HG03060 (cell line): ENCODE data around the gene CACNA2D3.
"Not testable (repeated sequence)": the region's sequence is repeated elsewhere in the genome, so short reads cannot be mapped to it uniquely, and the experiment has no call there.

Experiments
- ATAC-seq: cut with Tn5 transposase; IDR thresholded peaks from one replicate; pipeline ENCODE4 v1.9.1; 2021; ENCODE audit warnings: low read depth, moderate number of reproducible peaks; ENCODE audit not compliant: unreplicated experiment

CACNA2D3 gene

GRCh38 chr3:54965746-54966145 lies 843.4 kb downstream of the CACNA2D3 start:
- ATAC-seq: no peak

GRCh38 chr3:54966979-54967378 lies 844.6 kb downstream of the CACNA2D3 start:
- no peak for ATAC-seq

DNA sequence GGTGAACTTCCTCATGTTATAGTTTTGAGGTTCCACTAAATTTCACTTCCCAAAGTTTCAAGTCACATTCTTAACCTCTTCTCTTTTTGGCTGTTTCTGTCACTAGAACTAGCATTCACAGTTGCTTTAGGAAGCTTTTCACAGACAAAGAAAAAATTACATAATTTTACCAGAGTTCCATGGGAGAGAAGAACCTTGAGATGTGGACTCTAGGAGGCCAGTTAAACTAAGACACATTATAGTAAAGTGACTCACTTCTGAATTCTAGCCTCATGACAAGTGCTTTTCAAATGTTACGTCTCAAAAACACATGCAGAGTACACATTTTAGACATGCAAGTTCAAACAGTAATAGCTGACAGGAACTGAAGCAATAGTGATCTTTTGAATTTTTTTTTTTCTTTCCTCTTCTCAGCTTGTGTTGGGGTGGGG lies 845.4 kb downstream of the CACNA2D3 start:
- ATAC-seq: no peak

- no peak for ATAC-seq
These were observed 846.3 kb downstream of the CACNA2D3 start for GRCh38 chr3:54968546-54969172.

DNA sequence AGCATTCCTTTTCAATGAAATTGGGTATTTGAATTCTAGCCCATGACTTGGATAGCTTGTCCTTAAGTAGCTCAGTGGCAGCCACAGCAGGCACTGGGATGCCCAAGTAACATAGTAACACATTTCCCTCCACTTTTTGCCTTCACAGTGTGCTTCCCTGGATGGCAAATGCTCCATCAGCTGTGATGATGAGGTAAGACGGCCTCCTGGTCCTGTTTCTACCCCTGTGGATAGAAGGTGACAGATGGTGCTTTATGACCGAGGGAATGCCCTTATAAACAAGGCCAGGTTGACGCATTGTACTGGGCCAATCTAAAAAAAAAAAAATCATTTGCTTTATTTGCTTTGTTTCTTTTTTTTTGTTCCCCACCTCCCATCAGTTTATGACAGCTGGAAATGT lies 847.3 kb downstream of the CACNA2D3 start:
- no peak for ATAC-seq

DNA sequence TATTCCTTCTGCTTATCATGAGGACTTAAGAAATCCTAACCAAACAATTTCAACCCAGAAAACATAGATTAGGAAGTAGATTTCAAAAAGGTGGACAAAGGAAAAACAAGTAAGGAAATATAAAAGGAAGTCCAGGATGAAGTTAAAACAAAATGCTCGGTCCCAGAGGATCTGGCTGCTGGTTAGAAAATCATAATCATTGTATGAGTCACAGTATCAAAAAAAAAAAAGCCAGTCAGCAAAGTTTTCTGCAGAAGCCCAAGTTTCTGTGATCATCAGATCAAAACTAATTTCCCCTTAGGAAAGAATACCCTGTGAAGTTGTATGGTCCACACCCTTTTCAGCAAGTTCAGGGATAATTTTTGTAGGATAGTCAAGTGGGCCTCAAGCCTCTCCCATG lies 848.5 kb downstream of the CACNA2D3 start:
- no peak for ATAC-seq

- no peak for ATAC-seq
These were observed 855.1 kb downstream of the CACNA2D3 start for GRCh38 chr3:54977439-54977838.

DNA sequence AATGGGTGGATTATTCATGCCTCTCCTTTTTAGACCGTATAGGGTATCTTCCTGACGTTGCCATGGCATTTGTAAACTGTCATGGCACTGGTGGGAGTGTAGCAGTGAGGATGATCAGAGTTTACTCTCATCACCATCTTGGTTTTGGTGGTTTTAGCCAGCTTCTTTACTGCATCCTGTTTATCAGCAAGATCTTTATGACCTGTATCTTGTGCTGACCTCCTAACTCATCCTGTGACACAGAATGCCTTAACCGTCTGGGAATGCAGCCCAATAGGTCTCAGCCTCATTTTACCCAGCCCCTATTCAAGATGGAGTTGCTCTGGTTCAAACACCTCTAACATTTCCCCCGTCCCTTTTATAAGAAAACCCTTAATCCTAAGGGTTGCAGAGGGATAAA lies 855.6 kb downstream of the CACNA2D3 start:
- ATAC-seq: not testable (repeated sequence)

DNA sequence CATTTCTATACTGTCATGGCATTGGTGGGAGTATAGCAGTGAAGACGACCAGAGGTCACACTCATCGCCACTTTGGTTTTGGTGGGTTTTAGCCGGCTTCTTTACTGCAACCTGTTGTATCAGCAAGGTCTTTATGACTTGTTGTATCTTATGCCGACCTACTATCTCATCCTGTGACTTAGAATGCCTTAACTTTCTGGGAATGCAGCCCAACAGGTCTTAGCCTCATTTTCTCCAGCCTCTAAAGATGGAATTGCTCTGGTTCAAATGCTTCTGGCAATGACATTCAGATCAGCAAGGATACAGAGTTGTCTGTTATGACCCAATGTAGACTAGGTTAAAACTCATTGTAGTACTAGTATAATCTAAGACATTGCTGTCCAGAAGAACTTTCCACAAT lies 860.5 kb downstream of the CACNA2D3 start:
- ATAC-seq: no peak

DNA sequence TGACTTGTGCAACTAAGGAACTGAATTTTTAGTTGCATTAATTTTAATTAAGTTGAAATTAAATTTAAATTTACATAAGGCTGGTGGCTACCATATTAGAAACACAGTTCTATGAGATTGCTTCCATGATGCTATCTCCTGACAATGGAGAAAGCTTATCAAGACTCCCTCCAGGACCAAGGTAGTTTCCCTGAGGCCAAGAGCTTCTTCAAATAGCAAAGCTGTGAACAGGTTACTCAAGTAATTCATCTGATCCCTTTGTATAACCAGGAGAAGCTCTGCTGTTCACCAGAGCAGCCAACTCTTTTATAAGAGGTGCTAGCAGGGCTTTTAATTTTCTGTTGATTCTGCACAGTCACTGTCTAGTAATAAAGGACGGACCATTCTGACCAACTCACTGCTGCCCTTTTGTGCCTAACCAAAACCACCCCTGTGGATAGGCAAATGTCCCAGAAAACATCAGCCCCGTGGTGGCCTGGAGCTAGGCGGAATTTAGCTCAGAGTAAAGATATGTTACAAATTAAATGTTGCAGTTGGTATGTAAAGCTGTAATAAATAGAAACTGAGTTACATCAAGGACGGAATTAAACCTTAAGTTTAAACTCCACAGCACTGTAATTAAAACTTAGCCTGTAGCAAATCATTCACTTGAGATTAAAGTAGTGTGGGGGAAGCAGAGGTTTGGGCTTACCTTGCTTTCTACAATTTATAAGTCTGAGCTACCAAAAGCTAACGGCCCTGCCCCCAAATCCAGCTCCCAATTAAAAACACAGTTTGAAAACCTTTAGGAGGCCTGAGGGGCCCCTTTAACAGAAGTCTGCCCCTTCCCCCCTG lies 861.1 kb downstream of the CACNA2D3 start:
- ATAC-seq: no peak

GRCh38 chr3:54985856-54986255 lies 863.5 kb downstream of the CACNA2D3 start:
- no peak for ATAC-seq

- ATAC-seq: no peak
These were observed 863.9 kb downstream of the CACNA2D3 start for GRCh38 chr3:54986294-54986693.

GRCh38 chr3:54987719-54988118 lies 865.4 kb downstream of the CACNA2D3 start:
- no peak for ATAC-seq

DNA sequence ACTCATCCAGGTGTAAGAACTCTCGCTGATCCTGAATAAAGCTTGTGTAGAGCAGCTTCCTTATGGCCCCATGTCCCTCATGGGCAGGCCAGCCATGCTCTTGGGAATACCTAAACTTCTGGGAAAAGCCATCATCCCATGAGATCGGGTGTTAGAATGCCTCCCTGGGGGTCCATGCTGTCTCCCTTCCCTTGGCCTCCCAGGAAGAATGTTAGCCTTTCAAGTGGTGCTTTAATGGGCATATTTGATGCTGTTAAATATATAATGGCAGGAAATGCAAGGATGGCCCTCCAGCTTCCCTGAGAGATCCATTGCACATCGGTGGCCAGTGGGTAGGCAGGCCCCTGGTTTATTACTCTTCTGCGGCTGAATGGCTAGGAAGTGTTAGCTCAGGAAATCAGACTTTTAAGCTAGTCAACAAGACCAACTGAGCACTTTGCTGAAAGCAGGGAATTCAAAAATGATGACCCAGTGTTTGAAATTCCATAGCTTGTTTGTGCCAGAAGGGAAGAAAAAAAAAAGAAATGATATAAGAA lies 866.0 kb downstream of the CACNA2D3 start:
- ATAC-seq: no peak

DNA sequence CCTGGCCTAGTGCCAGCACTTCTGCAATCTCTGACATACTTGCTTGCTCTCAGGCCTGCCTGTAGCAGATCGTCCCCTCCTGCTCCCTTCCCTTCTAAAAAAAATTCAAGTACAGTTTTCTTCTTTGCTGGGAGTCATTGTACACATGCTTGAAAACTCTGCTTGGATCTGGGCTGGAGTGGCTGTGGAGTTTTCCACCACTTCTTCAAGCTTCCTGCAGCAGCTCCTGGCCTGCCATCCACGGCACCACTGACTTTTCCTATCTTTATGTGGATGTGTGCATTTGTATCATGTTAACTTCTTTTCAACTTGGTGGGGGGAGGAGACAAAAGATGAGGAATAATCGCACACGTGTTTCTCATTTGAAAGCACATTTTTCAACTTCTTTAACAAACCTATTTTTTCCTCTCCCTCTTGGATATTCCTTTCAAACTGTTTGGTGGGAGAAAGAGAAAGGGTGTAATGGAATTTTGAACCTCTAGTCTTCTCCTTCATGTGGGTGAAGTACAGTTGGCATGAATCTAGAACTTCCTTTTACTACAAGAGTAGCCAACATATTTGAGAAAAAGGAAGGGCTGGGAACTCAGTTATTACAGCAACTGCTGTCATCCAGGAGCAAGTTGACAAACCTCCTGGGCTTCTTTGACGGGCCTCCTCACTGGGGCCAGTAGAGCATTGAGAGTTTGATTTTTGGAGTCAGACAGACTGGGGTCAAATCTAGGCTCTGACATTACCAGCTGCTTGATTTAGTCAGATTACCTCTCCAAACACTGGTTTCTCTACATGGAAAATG lies 866.7 kb downstream of the CACNA2D3 start:
- no peak for ATAC-seq

GRCh38 chr3:54994111-54994513 lies 871.8 kb downstream of the CACNA2D3 start:
- no peak for ATAC-seq

- no peak for ATAC-seq
These were observed 876.8 kb downstream of the CACNA2D3 start for GRCh38 chr3:54999159-54999558.

GRCh38 chr3:54999811-55000210 lies 877.5 kb downstream of the CACNA2D3 start:
- no peak for ATAC-seq

DNA sequence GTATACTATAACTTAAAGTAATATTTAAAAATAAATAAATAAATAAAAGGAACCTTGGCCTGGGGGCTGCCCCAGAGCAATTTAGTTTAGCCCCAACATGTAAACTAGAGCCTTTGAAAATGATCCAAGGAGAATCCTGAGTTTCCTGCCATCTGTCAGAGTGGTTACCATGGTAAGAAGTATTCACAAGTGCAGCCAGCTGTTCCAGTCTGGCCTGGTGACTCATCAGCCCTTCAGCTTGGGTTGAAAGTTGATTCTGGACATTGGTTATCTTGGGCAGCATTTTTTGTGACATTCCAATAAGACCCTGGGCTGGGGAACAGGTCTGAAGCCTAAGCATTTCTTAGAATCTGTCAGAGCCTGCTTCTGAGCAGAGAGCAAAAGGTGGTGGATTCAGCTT lies 878.2 kb downstream of the CACNA2D3 start:
- ATAC-seq: no peak

DNA sequence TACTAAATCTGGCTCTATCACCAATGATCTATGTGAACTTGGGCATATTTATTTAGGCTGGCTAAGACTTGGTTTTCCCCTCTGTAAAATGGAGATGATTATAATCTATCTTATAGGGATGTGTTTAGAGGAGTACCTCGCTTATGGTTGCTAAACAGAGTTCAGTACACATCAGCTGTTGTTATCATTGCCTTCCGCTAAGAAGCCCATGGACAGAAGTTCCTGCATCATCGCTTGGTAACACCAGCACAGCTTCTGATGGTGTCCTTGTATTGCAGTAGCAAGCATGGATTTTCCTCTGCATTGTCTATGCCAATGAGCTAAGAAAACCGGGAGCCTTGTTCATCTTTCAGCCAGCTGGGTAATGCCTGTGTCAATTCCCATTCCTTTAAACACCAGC lies 878.6 kb downstream of the CACNA2D3 start:
- no peak for ATAC-seq

DNA sequence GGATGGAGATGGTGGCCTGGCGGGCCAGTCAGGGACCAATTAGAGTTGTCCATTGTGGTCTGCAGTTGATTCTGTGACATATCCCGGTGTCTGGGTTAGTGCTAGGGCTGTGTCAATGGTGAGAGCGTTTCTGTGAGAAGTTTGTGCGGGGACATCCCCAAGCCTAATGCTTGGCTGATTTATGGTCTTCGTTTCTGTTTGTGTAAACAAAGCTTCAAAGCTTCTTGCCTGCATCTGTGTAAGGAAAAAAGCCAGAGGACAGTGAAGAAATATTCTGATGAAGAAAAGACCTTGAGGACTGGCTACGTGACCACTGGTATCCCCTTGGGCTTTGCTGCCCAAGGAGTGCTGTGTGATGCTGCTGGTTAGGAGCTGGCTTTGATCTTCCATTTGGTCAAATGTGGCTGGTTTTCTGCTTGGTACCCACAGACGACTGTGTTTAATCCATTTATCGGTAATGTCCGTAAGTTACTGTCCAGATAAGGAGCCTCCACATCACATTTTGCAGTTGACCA lies 880.1 kb downstream of the CACNA2D3 start:
- ATAC-seq: no peak
